Measurements from ENCODE around the gene ZNF407.
"Not testable (repeated sequence)": the region's sequence is repeated elsewhere in the genome, so short reads cannot be mapped to it uniquely, and the experiment has no call there.

ZNF407 gene, protein sequence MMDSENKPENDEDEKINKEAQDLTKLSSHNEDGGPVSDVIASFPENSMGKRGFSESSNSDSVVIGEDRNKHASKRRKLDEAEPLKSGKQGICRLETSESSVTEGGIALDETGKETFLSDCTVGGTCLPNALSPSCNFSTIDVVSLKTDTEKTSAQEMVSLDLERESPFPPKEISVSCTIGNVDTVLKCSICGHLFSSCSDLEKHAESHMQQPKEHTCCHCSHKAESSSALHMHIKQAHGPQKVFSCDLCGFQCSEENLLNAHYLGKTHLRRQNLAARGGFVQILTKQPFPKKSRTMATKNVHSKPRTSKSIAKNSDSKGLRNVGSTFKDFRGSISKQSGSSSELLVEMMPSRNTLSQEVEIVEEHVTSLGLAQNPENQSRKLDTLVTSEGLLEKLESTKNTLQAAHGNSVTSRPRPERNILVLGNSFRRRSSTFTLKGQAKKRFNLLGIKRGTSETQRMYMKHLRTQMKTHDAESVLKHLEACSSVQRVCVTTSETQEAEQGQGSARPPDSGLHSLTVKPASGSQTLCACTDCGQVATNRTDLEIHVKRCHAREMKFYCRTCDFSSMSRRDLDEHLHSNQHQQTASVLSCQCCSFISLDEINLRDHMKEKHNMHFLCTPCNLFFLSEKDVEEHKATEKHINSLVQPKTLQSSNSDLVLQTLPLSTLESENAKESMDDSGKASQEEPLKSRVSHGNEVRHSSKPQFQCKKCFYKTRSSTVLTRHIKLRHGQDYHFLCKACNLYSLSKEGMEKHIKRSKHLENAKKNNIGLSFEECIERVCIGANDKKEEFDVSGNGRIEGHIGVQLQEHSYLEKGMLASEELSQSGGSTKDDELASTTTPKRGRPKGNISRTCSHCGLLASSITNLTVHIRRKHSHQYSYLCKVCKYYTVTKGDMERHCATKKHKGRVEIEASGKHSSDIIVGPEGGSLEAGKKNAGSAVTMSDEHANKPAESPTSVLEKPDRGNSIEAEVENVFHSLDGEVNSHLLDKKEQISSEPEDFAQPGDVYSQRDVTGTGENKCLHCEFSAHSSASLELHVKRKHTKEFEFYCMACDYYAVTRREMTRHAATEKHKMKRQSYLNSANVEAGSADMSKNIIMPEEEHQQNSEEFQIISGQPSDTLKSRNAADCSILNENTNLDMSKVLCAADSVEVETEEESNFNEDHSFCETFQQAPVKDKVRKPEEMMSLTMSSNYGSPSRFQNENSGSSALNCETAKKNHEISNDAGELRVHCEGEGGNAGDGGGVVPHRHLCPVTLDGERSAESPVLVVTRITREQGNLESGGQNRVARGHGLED (N-terminal part only)

DNA sequence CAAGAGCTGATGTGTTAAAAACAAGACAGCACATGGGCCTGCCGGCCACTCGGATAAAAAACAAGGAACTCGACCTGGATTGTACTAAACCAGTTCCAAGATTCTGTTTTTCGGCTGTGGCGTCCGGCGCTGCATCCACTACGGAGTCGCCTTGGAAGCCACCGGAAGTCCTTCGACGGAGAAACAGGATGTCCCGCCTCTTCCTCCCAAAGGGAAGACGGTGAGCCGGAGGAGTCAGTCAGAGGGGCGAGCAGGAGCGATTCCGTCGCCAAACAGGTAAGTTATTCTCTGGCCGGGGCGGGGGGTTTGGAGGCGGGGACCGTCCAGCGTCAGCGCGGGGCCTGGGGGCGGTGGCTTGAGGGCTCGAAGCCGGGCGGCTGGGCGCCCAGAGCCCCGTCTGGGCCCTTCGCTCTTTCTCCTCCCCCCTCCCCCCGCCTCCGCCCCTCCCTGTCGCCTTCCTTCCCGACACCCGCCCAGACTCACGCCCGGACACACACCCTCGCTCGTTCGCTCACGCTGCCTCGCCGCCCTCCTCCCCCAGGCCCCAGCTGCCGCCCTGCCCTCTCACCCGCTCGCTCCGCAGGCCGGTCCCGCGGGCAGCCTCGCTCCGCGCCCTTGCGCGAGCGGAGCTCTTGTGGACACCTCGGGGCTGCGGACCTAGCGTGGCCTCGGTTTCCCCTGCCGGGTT lies at the start of gene ZNF407:
Gene ZNF407, plus strand, starts transcription at position 209 of the 688 bp plus-strand sequence. CDS start 33,150 bp downstream, outside the sequence.
- DNase-seq (ENCODE audit: low read depth) = peak; percentile 93

DNA sequence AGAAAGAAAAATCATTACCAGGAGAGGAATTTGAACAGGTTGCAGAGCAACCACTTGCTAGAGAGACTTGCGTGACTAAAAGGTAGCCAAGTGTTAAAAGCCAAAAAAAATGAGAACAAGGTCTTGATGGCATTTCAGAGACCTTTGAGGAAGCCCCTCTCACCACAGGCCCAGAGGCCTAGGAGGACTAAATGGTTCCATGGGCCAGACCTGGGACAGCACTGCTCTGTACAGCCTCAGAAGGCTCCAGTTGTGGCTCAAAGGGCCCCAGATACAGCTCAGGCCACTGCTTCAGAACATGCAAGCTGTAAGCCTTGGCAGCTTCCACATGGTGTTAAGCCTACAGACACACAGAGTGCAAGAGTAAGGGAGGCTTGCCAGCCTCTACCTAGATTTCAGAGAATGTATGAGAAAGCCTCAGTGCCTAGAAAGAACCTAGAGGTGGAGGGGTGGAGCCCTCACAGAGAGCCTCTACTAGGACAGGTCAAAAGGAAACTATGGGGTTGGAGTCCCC lies 48.0 kb upstream of the ZNF407 start:
- DNase-seq (ENCODE audit: low read depth) = no peak

DNA sequence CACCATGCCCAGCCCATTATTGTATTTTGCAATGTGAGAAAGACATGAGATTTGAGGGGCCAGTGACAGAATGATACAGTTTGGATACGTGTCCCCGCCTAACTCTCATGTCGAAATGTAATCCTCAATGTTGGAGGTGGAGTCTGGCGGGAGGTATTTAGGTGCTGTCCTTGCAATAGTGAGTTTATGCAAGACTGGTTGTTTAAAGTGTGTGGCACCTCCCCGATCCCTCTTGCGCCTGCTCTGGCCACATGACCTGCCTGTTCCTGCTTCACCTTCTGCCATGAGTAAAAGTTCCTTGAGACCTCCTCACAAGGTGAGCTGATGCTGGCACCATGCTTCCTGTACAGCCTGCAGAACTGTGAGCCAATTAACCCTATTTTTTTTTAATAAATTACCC lies 46.8 kb upstream of the ZNF407 start:
- DNase-seq (ENCODE audit: low read depth) = no peak

DNA sequence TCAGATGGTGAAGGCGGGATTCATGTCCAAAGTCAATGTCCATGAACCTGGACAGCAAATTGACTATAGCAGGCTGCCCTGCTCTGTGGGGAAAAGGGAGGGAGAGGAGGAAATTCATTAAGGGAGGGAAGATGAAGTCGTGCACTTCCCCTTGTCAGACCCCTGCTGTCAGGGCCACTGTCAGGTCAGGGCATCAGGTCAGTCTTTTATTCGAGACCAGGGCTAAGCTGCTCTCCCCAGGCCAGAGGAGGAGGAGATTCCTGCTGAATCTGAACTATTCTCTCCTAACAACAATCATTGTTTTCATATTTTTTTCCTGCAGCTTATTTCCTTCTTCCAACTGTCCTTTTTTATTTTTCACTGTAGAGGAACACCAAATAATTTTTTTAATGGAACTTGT lies 46.2 kb upstream of the ZNF407 start:
- DNase-seq (ENCODE audit: low read depth) = no peak

DNA sequence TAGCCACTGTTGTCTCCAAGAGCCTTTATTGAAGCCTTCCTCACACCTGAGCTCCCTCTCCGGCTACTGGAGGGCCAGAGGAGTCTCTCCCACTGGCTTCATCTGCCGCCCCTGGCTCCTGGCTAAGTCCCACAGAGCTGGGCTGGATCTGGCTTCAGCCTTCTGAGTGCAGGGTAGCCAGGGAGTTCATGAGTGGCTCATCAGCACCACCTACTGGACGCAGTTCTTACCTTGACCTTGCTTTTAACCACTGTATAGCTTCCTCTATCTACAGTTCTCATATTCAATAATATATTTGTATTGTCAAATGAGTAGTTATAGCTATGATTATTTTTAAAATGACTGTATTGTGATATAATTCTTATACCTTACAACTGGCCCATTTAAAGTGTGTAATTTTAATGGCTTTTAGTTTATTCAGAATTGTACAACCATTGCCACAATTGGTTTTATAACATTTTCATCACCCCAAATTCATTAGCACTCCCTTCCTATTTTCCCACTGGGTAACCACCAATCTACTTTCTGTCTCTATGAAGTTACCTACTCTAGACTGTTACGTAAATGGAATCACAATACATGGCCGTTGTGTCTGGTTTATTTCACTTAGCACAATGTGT lies 45.6 kb upstream of the ZNF407 start:
- DNase-seq (ENCODE audit: low read depth) = peak; percentile 85

DNA sequence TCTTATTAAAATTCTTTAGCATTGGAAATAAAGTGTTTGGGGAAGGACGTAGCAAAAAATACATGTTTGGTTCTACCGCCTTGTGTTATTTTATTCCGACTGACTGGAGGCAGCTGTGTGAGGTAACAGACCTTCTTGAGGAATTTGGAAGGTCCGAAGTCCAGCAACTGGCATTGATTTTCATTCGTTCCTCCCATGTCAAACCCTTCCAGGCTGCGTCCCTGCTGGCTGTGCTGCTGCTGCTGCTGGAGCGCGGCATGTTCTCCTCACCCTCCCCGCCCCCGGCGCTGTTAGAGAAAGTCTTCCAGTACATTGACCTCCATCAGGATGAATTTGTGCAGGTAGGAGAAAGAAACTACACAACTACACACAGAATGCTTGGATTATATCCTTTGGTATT lies 41.5 kb upstream of the ZNF407 start:
- no peak for DNase-seq (ENCODE audit: low read depth)

DNA sequence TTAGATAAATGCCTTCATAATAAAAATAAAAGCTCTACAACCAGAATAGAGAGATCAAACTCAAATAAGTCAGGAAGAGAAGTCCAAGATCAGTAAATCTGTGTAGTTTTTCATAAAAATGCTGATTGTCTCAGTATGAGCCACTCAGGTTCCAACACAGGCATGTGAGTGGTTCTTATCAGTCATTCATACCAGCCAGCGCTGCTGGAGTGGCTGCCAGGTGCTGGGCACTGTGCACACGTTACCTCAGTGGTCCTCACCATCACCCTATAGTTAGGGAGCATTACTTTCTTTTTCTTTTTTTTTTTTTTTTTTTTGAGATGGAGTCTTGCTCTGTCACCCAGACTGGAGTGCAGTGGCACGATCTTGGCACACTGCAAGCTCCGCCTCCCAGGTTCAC lies 39.6 kb upstream of the ZNF407 start:
- DNase-seq (ENCODE audit: low read depth) = no peak

DNA sequence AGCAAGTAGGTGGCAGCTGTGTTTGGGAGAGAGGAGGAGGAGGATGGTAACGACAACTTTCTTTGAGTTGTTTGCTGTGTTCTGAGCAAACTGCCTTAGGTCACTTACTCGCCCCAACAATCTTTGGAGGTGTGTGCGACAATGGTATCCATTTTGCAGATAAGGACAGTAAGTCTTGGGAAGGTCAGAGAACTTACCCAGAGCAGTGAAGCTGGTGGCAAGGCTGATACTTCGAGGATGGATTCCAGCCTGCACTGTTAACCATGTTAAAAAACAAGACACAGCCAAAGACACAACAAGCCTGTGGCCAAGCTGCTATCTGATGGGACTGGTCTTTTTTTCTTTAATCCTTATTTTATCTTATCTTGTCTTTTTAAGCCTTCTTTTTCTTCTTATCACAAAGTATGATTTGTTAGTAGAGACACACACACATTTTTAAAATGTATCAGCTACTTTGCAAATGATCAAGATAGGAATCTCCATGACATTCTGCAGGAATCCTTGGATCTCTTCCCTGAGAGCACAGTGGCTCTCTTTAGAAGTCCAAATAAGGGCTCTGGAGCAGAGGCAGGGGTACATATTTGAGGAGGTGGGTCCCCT lies 35.4 kb upstream of the ZNF407 start:
- no peak for DNase-seq (ENCODE audit: low read depth)

DNA sequence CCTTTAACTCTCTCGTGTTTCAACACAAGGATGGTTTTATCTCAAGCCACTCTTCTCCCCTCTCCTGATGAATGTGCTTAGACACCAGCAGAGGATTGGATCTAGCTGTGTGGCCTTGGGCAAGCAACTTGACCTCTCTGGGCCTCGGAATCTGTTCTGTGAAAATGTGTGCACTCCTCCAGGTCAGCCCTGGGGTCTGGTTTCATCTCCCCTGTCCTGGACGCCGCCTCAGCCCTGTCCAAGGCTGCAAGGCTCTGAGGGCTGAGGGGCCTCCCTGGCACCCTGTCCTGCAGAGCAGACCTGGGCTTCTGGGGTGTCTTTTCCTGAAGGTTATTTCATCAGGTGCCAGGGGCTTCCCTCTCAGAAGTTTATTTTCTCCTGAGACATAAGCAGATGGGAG lies 34.9 kb upstream of the ZNF407 start:
- DNase-seq (ENCODE audit: low read depth) = no peak

DNA sequence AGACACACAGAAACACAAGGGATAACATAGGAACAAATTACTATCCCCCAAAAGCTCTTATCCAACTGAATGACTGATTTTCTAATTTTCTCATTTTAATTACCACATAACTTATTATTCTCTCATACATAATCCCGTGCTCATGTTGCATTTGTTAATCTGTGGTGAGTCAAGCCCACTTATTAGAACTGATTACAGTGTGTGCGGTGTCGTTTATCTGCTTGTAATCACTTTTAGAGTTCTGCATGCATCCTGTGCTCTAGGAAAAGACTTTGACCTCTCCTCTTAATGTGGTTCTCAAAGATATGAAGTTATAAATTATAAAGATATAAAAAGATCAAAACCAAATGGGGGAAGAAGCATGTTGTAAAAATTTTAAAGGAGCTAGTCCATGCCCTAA lies 33.7 kb upstream of the ZNF407 start:
- no peak for DNase-seq (ENCODE audit: low read depth)

DNA sequence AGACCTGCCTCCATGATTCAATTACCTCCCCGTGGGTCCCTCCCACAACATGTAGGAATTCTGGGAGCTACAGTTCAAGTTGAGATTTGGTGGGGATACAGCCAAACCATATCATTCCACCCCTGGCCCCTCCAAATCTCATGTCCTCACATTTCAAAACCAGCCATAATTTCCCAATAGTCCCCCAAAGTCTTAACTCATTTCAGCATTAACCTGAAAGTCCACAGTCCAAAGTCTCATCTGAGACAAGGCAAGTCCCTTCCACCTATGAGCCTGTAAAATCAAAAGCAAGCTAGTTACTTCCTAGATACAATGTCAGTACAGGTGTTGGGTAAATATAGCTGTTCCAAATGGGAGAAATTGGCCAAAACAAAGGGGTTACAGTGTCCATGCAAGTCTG lies 32.5 kb upstream of the ZNF407 start:
- DNase-seq (ENCODE audit: low read depth) = not testable (repeated sequence)

DNA sequence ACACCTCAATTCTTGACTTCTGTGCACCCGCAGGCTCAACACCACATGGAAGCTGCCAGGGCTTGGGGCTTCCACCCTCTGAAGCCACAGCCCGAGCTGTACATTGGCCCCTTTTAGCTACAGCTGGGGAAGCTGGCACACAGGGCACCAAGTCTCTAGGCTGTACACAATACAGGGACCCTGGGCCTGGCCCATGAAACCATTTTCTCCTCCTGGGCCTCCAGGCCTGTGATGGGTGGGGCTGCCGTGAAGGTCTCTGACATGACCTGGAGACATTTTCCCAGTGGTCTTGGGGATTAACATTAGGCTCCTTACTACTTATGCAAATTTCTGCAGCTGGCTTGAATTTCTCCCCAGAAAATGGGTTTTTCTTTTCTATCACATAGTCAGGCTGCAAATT lies 31.7 kb upstream of the ZNF407 start:
- not testable (repeated sequence) for DNase-seq (ENCODE audit: low read depth)

DNA sequence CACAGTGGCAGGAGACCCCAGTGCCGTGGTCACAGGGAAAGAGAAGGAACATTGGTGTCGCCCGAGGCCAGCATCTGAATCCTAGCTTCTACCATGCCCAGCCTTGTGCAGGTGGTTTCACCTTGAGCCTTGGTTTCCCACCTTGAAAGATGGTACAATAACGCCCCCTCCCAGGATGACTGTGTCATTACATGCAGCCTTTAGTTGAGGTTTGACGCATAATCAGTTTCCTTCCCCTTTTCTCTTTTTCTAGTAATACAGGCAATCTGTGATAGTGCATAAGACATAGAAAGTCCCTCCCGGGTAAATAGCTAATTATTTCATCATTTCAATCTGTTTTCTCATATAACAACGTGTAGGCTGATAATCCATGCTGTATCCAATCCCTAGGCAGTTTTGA lies 29.8 kb upstream of the ZNF407 start:
- DNase-seq (ENCODE audit: low read depth) = no peak

DNA sequence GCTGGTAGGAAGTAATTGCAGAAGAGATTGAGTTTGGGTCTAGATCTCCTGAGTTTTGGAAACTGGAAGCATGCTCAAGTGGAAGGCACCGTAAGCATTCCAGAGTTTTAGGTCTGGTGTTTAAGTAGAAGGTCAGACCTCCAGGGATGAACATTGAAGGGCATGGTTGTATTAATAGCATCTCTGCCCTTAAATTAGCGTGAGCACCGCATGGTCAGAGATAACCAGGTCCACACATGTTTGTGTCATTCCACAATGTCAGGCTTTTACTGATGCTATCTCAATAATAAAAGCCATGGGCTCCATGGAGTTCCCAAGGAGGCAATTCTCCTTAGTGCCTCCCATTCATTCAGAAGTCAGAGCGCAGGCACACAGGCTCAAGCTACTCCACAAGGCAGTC lies 28.3 kb upstream of the ZNF407 start:
- no peak for DNase-seq (ENCODE audit: low read depth)

DNA sequence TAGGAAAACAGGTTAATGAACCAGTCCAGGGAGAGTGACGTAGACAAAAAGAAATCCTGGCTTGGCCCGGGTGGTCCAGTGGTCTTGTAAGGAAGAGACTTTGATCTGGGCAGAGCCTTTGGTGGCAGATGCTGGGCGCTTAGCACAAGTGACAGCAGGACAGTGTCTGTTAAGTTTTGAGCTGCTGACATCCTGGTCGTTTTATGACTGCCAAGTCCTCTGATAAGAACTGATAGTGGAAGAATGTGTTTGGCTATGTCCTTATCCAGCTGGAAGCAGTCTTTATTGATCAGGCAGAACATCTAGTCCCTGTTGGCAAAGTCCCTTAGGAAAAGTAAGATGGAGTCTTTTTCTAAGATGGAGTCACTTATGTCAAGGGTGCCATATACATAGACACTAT lies 27.4 kb upstream of the ZNF407 start:
- no peak for DNase-seq (ENCODE audit: low read depth)

DNA sequence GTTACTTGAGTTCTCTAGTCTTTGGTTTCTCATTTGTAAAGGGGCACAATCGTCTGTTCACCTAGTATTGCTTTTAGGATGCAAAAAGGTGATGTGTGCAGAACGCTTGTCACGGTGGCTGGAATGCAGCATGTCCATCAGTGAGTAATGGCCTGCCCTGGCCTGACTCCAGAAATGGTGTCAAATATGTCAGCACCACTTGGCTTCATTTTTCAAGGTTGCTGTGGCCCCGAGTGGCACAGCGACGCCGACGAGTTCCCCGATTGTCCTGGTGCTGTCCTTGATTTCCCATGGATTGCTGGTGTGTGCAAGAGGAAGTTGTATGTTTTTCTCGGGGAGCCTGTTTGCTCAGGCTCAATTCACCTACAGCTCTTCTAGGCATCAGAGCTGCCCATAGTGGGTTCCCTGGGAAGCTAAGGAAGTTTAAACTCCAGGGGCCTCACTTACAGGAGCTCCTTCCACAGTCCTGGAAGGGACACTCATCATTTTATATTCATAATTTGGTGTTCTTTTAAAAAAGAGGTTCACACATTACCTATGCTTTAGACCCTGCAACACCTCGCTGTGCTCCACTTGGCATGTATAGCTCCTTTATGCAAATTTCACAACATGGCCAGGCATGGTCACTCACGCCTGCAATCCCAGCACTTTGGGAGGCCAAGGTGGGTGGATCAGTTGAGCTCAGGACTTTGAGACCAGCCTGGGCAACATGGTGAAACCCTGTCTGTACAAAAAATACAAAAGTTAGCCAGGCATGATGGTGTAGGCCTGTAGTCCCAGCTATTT lies 25.6 kb upstream of the ZNF407 start:
- no peak for DNase-seq (ENCODE audit: low read depth)

DNA sequence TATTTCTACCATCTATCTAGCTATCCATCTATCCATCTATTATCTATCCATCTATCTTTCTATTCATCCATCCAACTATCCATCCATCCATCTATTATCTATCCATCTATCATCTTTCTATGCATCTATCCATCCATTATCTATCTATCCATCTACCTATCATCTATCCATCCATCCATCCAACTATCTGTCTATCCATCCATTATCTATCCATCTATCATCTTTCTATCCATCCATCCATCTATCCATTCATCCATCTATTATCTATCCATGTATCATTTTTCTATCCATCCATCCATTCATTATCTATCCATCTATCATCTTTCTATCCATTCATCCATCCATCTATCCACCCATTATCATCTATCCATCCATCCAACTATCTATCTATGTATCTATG lies 24.6 kb upstream of the ZNF407 start:
- no peak for DNase-seq (ENCODE audit: low read depth)

DNA sequence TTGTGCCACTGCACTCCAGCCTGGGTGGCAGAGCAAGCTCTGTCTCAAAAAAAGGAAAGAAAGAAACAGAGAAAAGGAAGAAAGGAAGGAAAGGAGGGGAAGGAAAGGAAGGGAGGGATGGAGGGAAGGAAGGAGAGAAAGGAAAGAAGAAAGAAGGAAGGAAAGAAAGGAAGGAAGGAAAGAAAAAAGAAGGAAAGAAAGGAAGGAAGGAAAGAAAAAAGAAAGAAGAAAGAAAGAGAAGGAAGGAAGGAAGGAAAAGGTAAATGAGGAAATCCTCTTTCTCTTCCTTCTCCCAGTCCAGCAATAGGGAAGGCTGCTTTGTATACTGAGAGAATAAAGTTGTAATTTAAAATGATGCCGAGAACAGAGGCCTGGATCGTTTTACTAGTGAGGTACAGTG lies 22.8 kb upstream of the ZNF407 start:
- DNase-seq (ENCODE audit: low read depth) = no peak

DNA sequence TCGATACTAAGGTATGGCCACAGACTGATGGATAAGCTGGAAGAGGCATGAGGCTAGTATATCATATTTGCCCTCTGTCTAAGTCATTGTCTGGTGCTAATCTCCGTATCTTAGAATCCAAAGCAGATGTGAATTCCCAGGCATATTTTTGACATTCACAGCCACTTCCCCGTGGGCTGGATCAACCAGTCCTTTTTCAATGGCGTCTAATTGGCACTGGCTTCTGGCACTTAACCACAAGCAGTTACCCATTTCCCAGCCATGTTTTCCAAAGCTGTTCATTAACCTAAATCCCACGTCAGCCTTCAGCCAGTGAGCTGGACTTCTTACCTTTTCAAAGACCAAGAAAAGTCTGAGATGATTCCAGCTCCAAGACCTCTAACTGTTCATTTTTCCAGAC lies 20.7 kb upstream of the ZNF407 start:
- no peak for DNase-seq (ENCODE audit: low read depth)

Data from ELR (cell line).